ENCODE measurements around the gene CCDC192. TPM values are rescaled to one million over a fixed set of nuclear protein-coding genes. Genes with fewer than 3 reads are reported as not detected.

CCDC192 gene
- total RNA-seq, 6 experiments from 2014 or later = not detected

DNA sequence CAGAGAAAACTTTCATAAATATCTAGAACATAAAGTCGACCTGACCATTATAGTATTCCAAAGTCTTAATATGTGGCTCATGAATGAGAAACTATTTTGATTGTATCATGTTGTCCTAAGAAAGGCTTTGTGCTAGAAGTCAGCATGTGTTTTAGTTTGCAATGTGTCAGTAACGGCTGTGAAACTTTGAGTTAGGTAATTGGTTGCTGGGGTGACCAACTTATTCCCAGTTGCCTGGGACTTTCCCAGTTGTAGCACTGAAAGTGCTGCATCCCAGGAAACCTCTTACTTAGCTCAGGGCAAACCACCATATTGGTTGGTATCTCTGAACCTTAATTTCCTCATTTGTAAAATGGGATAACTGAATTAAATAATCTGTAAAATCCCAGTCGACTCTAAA is 265.8 kb downstream of the CCDC192 start:
- 83% methylated on average over 3 of the region's 3 CpGs for WGBS (ENCODE audit: insufficient coverage, low coverage, low lambda C conversion rate, missing lambda C conversion rate)
- no peaks in the 10 kb centered on the region for H3K9me3 ChIP-seq
- H3K27ac ChIP-seq = no peak overlapping the region
- H3K4me1 ChIP-seq = no peaks in the 10 kb centered on the region
- intact Hi-C loops (cut with DNase I) = no loop called here
- DNase-seq (no peak), ATAC-seq (no peak)
- no peak for TF ChIP-seq POLR2A (IDR thresholded peaks at IDR 0.05)
- TF ChIP-seq, protein P1, sequence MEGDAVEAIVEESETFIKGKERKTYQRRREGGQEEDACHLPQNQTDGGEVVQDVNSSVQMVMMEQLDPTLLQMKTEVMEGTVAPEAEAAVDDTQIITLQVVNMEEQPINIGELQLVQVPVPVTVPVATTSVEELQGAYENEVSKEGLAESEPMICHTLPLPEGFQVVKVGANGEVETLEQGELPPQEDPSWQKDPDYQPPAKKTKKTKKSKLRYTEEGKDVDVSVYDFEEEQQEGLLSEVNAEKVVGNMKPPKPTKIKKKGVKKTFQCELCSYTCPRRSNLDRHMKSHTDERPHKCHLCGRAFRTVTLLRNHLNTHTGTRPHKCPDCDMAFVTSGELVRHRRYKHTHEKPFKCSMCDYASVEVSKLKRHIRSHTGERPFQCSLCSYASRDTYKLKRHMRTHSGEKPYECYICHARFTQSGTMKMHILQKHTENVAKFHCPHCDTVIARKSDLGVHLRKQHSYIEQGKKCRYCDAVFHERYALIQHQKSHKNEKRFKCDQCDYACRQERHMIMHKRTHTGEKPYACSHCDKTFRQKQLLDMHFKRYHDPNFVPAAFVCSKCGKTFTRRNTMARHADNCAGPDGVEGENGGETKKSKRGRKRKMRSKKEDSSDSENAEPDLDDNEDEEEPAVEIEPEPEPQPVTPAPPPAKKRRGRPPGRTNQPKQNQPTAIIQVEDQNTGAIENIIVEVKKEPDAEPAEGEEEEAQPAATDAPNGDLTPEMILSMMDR (IDR thresholded peaks at IDR 0.05) = no peak
- no peaks in the 10 kb centered on the region for H3K36me3 ChIP-seq
- H3K4me3 ChIP-seq = no peak overlapping the region
- no peaks in the 10 kb centered on the region for H3K27me3 ChIP-seq

DNA sequence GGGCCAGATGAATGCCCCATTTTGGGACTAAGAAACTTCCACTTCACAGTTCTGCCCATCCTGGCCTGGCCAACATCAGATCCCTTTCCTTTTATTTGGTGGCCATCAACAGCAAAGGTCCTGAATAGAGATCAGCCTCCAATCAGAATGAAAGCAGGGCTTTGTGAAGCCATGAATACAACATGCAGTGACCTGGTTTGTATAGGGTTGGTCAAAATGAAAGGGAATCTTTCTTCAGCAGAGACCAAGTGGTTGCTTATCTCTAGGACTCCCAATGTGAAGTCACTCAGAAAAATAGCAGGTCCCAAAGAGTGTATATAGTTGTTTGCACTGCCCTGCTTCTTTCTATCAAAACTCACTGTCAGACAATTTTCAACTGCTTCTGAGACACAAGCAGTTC is 266.5 kb downstream of the CCDC192 start:
- Histone ChIP-seq H3K4me3 (no peak overlapping the region), H3K27ac (no peak overlapping the region), H3K4me1 (no peaks in the 10 kb centered on the region), H3K9me3 (no peaks in the 10 kb centered on the region), H3K27me3 (no peaks in the 10 kb centered on the region), H3K36me3 (no peaks in the 10 kb centered on the region)
- intact Hi-C loops (cut with DNase I) = no loop called here
- DNase-seq (no peak), ATAC-seq (no peak)
- TF ChIP-seq POLR2A (IDR thresholded peaks at IDR 0.05) = no peak
- TF ChIP-seq, protein P1 (IDR thresholded peaks at IDR 0.05) = no peak

DNA sequence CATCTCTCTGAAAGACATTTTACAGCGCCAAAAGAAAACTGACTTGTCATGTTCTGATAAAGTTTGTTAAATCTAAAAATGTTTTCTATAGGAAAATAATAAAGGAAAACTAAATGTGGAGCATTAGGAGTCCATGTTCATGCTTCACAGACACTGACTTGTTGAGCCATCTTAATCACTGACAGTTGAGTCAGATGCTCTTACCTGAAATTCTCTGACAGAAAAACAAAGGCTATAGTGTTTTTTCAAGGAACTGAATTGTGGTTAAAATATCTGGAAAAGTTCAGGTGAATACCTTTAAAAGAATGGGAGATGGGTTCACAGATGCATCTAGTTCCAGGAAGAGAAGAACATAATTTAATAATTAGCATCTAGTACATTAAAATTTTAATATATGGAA is 266.9 kb downstream of the CCDC192 start:
- Histone ChIP-seq H3K4me1 (no peaks in the 10 kb centered on the region), H3K27me3 (no peaks in the 10 kb centered on the region), H3K36me3 (no peaks in the 10 kb centered on the region), H3K9me3 (no peaks in the 10 kb centered on the region), H3K4me3 (no peak overlapping the region), H3K27ac (no peak overlapping the region)
- TF ChIP-seq POLR2A (IDR thresholded peaks at IDR 0.05) = no peak
- TF ChIP-seq, protein P1 (IDR thresholded peaks at IDR 0.05) = no peak
- DNase-seq (no peak), ATAC-seq (no peak)
- intact Hi-C loops (cut with DNase I) = no loop called here
- 95% methylated on average over 1 of the region's 1 CpG for WGBS (ENCODE audit: insufficient coverage, low coverage, low lambda C conversion rate, missing lambda C conversion rate)

DNA sequence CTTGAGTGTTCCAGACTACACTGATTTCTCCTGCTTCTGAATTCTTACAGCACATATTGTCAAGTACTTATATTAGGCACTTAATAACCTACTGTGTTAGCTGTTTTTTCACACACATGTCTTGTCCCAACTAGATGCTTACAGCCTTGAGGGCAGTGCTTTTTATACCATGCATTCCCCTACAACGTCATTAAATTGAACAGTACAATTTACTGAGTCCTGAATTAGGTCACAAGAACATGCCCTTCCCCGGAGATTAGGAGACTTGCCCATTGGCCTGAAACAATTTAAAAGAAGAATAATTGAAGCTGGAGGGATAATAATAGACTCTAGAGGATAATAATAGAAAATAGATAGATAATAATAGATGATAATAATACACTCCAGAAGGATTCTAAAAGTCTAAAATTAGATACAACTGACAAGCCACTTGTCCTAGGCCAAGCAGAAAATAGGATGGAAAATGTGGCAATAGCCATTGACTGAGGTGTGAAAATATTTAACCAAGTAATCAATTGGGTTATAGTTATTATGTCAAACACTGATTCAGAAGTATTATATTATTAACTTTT is 267.7 kb downstream of the CCDC192 start:
- H3K27ac ChIP-seq = no peak overlapping the region
- ATAC-seq (no peak), DNase-seq (no peak)
- intact Hi-C loops (cut with DNase I) = no loop called here
- no peak overlapping the region for H3K4me3 ChIP-seq
- H3K4me1 ChIP-seq = no peaks in the 10 kb centered on the region
- WGBS (ENCODE audit: insufficient coverage, low coverage, low lambda C conversion rate, missing lambda C conversion rate) = 66% methylated on average over 2 of the region's 2 CpGs
- H3K27me3 ChIP-seq = no peaks in the 10 kb centered on the region
- no peaks in the 10 kb centered on the region for H3K36me3 ChIP-seq
- TF ChIP-seq, protein P1 (IDR thresholded peaks at IDR 0.05) = no peak
- TF ChIP-seq POLR2A (IDR thresholded peaks at IDR 0.05) = no peak
- H3K9me3 ChIP-seq = no peaks in the 10 kb centered on the region

DNA sequence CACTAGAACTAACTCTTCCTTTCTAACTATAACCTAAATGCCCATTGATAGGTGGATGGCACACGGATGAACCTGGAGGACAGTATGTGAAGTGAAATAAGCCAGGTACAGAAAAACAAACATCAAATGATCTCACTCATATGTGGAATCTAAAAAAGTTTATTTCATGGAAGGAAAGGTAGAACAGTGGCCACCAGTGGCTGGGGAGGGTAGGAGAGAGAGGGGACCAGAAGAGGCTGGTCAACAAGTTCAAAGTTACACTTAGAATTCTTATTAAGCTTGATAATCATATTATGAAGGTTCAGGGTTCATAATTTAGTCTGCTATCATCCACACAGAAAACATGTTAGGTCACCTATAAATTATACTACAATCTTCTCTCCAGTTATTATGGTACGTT is 272.8 kb downstream of the CCDC192 start:
- H3K4me3 ChIP-seq = no peak overlapping the region
- intact Hi-C loops (cut with DNase I) = no loop called here
- no peak overlapping the region for H3K27ac ChIP-seq
- ATAC-seq (no peak), DNase-seq (no peak)
- TF ChIP-seq POLR2A (IDR thresholded peaks at IDR 0.05) = no peak
- TF ChIP-seq, protein P1 (IDR thresholded peaks at IDR 0.05) = no peak
- no peaks in the 10 kb centered on the region for H3K27me3 ChIP-seq
- no peaks in the 10 kb centered on the region for H3K36me3 ChIP-seq
- 100% methylated on average over 2 of the region's 2 CpGs for WGBS (ENCODE audit: insufficient coverage, low coverage, low lambda C conversion rate, missing lambda C conversion rate)
- H3K4me1 ChIP-seq = peaks cover 0 to 6% (median 0%) of the 10 kb centered on the region in 4 donors
- H3K9me3 ChIP-seq = no peaks in the 10 kb centered on the region
